Vein endothelial cell (primary cell): ENCODE data around the gene PTPRN. TPM values are rescaled to one million over a fixed set of nuclear protein-coding genes. Genes with fewer than 3 reads are reported as not detected.

Source experiments
- small RNA-seq: library from RNA; depleted of rRNA; stranded (forward); fragments of <200 nt; gene quantifications from one replicate; pipeline ENCODE3, GENCODE V24; 2012
- total RNA-seq: library from RNA; depleted of rRNA; stranded (reverse); fragments of >200 nt; gene quantifications from 2 replicates; pipeline ENCODE4 v1.2.3, GENCODE V29; 2012

PTPRN gene
- not detected in 2 replicates for total RNA-seq

DNA sequence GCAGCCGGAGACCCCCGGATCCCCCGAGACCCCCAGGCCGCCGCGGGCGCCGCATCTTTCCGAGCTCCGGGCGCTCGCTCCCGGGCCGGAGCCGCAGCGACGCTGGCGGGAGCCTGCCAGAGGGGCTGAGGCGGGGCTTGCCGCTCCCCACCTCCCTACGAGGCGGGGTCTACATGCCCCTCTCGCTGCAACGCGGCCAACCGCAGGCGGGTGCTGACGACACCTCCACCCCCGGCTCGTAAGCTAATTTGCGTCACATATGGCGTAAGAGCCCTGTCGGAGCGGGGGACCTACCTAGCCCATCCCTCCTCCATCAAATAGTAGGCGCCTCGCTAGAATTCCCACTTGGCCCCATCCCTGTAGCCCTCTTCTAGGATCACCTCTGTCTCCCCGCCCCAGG is at the start of gene PTPRN:
Gene PTPRN, minus strand, starts transcription at position 124 of the 400 bp plus-strand sequence. Its CDS starts 69 bp downstream, at position 55.

DNA sequence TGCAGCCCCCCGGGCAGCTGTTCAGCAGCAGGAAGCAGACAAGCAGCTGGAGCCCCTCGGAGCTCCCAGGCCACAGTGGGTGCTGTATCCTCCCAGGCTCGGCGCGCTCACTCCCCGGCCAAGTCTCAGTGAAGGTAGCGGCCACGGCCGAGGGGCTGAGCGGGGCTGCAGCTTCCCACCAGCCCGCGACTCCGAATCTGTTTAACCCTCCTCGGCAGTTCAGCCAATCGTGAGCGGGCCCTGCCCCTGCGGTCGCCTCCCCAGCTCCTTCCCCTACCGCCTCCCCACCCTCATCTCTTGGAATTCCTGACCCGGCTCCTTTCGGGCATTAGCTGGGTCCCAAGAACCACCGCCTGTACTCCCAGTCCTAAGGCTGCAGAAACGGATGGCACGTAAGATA is 23.3 kb upstream of the PTPRN start, which contains the start of gene RESP18:
Gene RESP18, minus strand, starts transcription at position 203 of the 400 bp plus-strand sequence.

DNA sequence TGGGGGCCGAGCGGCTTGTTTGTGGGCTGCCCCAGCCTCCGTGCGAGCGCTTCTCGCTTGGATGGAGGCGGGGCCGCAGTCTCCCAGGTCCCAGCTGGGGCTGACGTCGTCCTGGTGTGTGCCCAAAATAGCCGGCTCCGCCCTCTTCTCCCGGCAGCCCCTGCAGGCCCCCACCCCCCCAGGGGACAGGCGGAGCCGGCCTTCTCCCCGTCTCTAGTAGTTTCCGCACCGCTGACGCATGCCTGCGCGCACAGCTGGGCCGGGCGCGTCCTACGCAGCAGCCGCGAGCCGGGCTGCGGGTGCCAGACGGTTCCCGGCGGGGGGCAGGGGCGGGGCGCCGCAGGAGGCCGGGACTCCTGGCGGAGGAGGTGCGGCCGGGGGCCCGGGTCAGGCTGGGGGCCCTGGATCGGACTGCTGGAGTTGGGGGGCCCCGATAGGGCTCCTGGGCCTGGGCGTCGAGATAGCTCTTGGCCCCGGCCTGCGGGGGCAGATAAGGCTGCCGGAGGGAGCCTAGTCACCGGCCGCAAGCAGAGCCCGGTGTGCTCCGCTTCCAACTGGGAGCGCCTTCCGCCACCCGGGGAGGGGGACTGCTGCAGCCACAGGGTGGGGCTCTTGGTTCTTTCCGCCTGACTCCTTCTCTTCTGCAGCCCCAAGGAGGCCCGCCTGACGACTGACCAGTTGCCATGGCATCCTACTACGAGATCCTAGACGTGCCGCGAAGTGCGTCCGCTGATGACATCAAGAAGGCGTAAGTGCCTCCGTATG is 29.9 kb downstream of the PTPRN start, which contains the start of gene DNAJB2:
Gene DNAJB2, plus strand, starts transcription at position 216 of the 765 bp plus-strand sequence. Its CDS starts 468 bp downstream, at position 684.

DNA sequence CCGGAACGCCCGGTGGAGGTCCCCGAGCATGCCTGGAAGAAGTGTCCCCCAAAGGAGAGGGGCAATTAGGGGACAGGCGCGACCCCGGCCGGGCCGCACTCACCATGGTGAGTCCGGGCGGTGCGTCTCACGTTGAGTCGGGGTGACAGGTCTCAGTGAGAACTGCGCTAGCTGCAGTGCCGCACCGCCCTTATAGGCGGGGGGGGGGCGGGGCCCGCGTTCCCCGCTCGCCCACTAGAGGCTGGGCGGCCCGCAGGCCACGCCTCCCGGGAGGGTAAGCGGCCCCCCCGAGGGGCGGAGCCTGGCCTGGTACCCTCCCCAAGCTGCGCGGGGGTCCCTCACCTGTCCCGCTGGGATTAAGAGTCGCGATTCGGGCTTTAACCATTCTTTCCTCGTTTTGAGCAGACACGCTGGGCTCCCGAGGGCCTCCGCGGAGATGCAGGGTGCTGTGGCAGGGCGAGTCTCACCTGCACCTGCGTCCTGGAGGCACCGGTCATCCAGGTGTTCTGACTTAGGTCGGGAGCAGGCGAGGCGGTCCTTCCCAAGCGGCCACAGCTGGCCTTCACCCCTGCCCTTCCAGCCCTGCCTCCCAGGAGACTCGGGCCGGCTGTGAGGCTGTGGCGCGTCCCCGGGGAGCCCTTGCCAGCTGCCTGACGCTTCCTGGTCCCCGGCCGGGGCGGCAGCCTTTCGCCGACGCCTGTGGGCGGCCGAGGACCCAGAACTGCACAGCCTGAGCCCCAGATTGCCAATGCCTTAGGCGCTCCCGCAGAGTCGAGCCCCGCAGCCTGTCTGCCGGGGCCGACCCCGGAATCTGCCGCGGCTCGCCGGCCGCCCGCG is 55.2 kb downstream of the PTPRN start, which contains the start of gene TUBA4A:
Gene TUBA4A, minus strand, starts transcription at position 166 of the 837 bp plus-strand sequence. Its CDS starts 60 bp downstream, at position 106.

GRCh38 chr2:219252900-219253752 is 56.1 kb downstream of the PTPRN start, which contains the start of gene TUBA4B:
TSS of gene TUBA4B (plus strand) at chr2:219253243. CDS start at chr2:219253408, 165 bp downstream.

GRCh38 chr2:219245148-219245898 is 63.9 kb downstream of the PTPRN start, which contains the start of the genes GLB1L and STK16:
TSS of gene GLB1L (minus strand) at chr2:219245444. CDS start at chr2:219243573, 1,871 bp downstream.
TSS of gene STK16 (plus strand) at chr2:219245479. CDS start at chr2:219246000, 521 bp downstream.

Small RNA genes lying within 50 kb of the gene (small RNA-seq; reads per million reads assigned to genes)
- gene AC053503.3: not detected
- not detected for gene MIR153-1

Other genes with a start within 250 kb of the PTPRN start
- gene IHH, start 248.5 kb downstream of the PTPRN start, total RNA-seq: 0.33 TPM in 1 of 2 replicates, not detected in the other
- gene NHEJ1, start 148.6 kb downstream of the PTPRN start, total RNA-seq: 19.3 and 23.3 TPM in 2 replicates
- gene SLC23A3, start 139.4 kb downstream of the PTPRN start, total RNA-seq: 2.3 and 2.6 TPM in 2 replicates
- gene CNPPD1, start 132.5 kb downstream of the PTPRN start, total RNA-seq: 25.2 TPM in 2 replicates
- gene RETREG2, start 131.1 kb downstream of the PTPRN start, total RNA-seq: 55.8 and 64.0 TPM in 2 replicates
- 20.3 and 22.2 TPM in 2 replicates for gene ZFAND2B, start 102.6 kb downstream of the PTPRN start, total RNA-seq
- 15.7 and 18.9 TPM in 2 replicates for gene ABCB6, start 90.4 kb downstream of the PTPRN start, total RNA-seq
- 66.6 and 70.7 TPM in 2 replicates for gene ATG9A, start 79.8 kb downstream of the PTPRN start, total RNA-seq
- gene ANKZF1, start 79.6 kb downstream of the PTPRN start, total RNA-seq: 18.5 and 22.5 TPM in 2 replicates
- gene GLB1L, start 64.0 kb downstream of the PTPRN start, total RNA-seq: 5.7 and 6.9 TPM in 2 replicates
- 21.9 and 31.5 TPM in 2 replicates for gene STK16, start 63.9 kb downstream of the PTPRN start, total RNA-seq
- not detected in 2 replicates for gene TUBA4B, start 56.2 kb downstream of the PTPRN start, total RNA-seq
- gene TUBA4A, start 55.5 kb downstream of the PTPRN start, total RNA-seq: 24.8 and 25.0 TPM in 2 replicates
- 19.6 and 24.5 TPM in 2 replicates for gene DNAJB2, start 30.0 kb downstream of the PTPRN start, total RNA-seq
- not detected in 2 replicates for gene RESP18, start 23.3 kb upstream of the PTPRN start, total RNA-seq
- 57.2 and 60.8 TPM in 2 replicates for gene DNPEP, start 78.5 kb upstream of the PTPRN start, total RNA-seq
- gene DES, start 109.0 kb upstream of the PTPRN start, total RNA-seq: under 0.01 TPM in 1 of 2 replicates, not detected in the other
- under 0.01 and 1.4 TPM in 2 replicates for gene SPEG, start 125.4 kb upstream of the PTPRN start, total RNA-seq
- 33.9 and 40.2 TPM in 2 replicates for gene GMPPA, start 189.5 kb upstream of the PTPRN start, total RNA-seq
- gene ASIC4, start 205.1 kb upstream of the PTPRN start, total RNA-seq: not detected in 2 replicates
- 1.9 and 2.0 TPM in 2 replicates for gene CHPF, start 234.4 kb upstream of the PTPRN start, total RNA-seq
- gene TMEM198, start 234.6 kb upstream of the PTPRN start, total RNA-seq: not detected in 2 replicates